Loucy (cell line): ENCODE results near the gene PLEKHA5.

Source experiments
- CTCF ChIP-seq: fragments of 200-600 bp; sonication (generic); conservative IDR thresholded peaks from 2 replicates; pipeline ENCODE4 v1.5.1; 2014; ENCODE audit warnings: mild to moderate bottlenecking, antibody characterized with exemption, low read length
- EZH2phosphoT487 ChIP-seq: fragments of 200-600 bp; IDR thresholded peaks from 2 replicates; pipeline ENCODE4 v1.6.1; 2018; ENCODE audit warnings: antibody characterized with exemption, mild to moderate bottlenecking, moderate library complexity, borderline replicate concordance

DNA sequence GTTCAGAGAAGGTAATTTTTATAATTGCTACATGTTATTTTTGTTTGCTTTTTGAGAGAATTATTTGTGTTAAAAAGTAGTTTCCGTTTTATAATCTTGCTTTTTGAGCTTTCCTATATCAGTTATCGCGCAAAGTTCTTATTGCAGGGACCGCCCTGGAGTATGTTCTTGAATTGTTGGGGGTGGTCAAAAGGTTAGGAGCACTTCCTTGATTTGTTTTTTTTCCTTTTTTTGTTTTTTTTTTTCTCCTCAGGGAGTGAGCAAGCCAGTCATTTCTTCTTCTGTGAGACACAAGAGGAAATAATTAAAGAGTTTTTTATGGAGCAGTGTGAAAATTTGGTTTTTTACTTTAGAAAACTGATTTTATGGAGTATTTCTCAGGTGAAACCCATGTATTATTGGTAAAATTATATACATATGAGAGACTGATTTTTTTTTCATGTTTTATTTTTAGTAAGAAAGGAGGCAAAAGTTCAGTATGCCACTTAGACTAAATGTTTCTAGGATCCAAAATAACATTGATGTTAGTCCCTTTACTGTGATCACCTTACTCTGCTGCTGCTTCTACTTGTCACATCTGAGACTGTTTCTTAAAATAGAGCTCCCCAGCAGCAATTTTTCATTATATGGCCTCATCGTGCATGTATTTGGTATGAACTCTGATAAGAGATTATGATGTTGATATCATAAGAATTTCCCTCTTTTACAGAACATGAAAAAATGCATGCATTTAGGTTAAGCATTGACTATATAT is 26.6 kb downstream of the PLEKHA5 start:
- TF ChIP-seq CTCF (no peak), EZH2phosphoT487 (no peak)
